ENCODE data around the gene NECAB3.
"Not testable (repeated sequence)": the region's sequence is repeated elsewhere in the genome, so short reads cannot be mapped to it uniquely, and the experiment has no call there.

The NECAB3 gene

GRCh38 chr20:33650111-33650752 is 24.0 kb downstream of the NECAB3 start:
- no peak for DNase-seq (ENCODE audit: low spot score)

DNA sequence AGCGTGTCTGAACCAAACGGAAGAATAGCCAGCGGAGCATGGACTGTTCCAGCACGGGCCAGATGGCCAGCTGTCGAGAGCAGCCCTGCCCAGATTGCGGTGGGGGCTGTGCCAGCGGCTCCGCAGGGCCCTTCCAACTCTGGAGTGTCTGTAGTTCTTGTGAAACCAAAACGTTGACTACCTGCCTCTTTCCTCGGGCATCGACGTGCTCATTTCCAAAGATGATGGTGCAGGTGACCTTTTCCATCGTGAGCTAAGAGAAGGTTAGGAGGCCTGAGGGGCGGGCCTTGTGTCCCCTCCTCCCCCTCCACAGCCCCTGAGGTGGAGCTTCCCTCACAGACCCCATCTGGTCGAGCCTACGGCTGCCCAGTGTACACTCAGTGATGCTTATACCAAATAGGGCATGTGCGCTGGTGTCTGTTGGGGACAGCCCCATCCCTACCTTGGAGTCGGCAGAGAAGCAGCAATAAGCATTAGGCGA is 25.0 kb downstream of the NECAB3 start:
- DNase-seq (ENCODE audit: low spot score) = no peak

DNA sequence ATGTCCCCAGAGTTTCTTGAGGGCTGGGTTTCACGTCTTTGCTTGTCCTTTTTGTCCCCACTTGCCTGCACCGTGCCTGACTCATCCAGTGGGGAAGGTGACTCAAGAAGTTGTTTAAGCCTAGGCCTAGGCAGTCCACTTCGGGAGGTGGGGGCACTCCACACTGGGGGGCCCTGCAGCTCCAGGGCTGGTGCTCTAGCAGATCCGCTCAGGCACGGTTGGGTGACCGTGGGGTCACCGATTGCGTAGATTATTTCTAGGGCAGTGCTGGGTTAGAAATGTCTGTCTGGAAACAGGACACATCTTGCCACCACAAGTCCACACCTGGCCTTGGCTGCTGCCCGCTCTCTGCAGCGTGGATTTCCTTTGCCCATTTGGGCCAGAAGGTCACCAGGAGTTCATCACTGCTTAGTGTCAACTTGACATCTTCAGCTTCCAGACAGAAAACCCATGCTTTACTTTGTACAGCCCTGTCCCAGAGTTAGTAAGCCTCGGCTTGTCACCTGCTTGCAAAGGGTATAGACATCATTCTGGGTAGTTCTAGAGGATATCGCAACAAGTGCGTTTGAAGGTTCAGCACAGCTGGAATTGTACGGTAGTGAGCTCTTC is 25.7 kb downstream of the NECAB3 start:
- no peak for DNase-seq (ENCODE audit: low spot score)

DNA sequence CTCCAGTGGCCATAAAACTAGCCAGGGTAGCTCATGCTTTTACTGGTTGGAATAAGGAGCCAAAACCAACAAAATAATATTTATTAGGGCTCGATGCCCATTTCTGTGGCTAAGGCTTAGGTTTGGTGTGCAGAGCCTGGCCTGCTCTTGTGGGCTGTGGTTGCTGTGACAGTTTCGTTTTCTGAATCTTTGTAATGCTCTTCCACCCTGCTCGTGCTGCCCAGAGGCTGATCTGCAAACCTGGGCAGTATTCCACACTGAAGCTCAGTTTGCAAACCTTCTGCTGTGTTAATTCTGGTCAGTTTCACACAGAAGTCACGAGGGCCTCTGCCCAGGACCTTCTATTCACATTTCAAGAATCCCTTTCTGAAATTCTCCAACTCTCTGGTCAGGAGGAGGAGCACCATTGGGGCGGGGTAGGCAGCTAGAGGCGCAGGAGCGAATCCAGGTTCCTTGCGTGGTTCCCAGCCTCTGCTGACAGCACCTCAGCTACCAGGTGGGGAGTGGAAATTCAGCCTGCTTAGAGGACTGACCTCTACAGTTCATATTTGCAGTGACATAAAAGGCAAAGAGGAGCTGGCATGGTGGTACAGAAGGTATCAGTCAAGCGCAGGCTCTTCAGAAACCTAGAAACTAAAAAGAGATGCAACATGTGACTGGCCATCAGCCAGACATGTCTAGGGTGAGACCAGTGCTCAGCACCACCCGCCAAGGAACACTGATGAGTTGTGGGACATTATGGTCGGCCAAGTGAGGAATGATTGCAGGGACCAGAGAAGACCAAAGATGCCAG is 26.4 kb downstream of the NECAB3 start:
- DNase-seq (ENCODE audit: low spot score) = no peak

GRCh38 chr20:33646959-33647602 is 27.1 kb downstream of the NECAB3 start:
- DNase-seq (ENCODE audit: low spot score) = not testable (repeated sequence)

- no peak for DNase-seq (ENCODE audit: low spot score)
Measured at GRCh38 chr20:33646191-33646590, 28.0 kb downstream of the NECAB3 start.

GRCh38 chr20:33645396-33645795 is 28.8 kb downstream of the NECAB3 start:
- DNase-seq (ENCODE audit: low spot score) = no peak

DNA sequence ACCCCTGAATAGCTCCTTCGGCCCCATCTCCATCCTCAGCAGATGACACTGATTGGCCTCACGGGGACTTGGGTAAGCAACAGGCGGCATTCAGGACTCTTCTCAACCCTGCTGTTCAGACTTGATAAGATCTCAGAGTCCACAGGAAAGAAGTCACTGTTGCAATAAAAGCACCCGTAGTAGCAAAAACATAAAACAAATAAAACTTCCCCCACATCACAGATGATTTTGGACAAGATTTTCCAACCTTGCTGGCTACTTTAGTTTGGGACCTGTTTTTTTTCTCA is 29.2 kb downstream of the NECAB3 start:
- DNase-seq (ENCODE audit: low spot score) = no peak

- no peak for DNase-seq (ENCODE audit: low spot score)
Measured at GRCh38 chr20:33644313-33645071, 29.7 kb downstream of the NECAB3 start.

- no peak for DNase-seq (ENCODE audit: low spot score)
Measured at GRCh38 chr20:33640287-33640686, 33.9 kb downstream of the NECAB3 start.

DNA sequence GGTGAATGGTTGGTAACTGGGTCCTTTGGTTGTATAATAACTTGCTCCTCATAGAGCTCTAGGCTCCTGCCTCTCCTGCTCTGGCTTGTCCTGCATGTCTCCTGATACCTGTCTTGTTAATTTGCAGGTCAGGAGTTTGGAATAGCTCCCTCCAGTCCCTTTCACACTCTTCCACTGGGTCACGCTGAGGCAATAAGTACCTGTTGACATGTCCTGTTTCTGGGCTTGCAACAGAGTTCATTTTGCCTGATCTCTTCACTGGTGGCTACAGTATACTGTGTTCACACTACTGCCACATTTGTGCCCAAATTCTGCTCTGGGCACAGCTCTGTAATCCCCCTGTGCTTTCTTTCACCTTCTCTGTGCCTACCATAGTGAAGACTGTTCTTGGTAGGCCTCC is 37.5 kb downstream of the NECAB3 start:
- DNase-seq (ENCODE audit: low spot score) = no peak

- no peak for DNase-seq (ENCODE audit: low spot score)
Measured at GRCh38 chr20:33635341-33635740, 38.9 kb downstream of the NECAB3 start.

- DNase-seq (ENCODE audit: low spot score) = not testable (repeated sequence)
Measured at GRCh38 chr20:33631910-33632309, 42.3 kb downstream of the NECAB3 start.

- no peak for DNase-seq (ENCODE audit: low spot score)
Measured at GRCh38 chr20:33630507-33630906, 43.7 kb downstream of the NECAB3 start.

DNA sequence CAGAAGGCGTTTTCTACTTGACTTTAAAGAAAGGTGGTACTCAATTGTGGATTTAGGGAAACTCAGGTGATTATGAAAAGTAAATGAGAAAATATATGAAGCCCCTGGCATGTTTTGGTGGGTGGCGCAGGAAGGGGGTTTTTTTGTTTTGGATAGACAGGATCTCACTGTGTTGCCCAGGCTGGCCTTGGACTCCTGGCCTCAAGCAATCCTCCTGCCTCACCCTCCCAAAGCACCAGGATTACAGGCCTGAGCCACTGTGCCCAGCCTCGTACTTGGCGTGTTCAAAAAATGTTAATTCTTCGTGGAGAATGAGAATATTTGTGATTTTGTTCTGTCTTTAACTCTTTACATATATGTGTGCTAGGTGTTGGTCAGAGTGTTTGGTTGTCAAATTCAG is 44.2 kb downstream of the NECAB3 start:
- DNase-seq (ENCODE audit: low spot score) = no peak

DNA sequence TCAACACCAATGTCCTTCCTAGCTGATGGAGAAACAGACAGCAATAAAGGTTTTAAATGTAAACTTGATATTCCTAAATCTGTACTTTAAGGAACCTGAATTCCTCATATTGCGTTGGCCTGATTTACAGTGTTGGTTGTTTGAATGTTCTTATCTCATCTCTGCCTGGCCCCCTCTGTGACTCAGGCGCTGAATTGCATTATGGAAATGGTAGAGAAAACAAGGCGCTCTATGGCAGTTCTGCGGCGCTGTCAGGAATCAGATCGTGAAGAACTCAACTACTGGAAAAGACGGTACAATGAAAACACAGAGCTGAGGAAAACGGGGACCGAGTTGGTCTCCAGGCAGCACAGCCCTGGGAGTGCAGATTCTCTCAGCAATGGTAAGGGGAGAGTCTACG is 44.7 kb downstream of the NECAB3 start:
- DNase-seq (ENCODE audit: low spot score) = no peak

GRCh38 chr20:33627577-33628216 is 46.5 kb downstream of the NECAB3 start:
- no peak for DNase-seq (ENCODE audit: low spot score)

GRCh38 chr20:33626190-33626589 is 48.0 kb downstream of the NECAB3 start:
- no peak for DNase-seq (ENCODE audit: low spot score)

- no peak for DNase-seq (ENCODE audit: low spot score)
Measured at GRCh38 chr20:33624399-33624798, 49.8 kb downstream of the NECAB3 start.

DNA sequence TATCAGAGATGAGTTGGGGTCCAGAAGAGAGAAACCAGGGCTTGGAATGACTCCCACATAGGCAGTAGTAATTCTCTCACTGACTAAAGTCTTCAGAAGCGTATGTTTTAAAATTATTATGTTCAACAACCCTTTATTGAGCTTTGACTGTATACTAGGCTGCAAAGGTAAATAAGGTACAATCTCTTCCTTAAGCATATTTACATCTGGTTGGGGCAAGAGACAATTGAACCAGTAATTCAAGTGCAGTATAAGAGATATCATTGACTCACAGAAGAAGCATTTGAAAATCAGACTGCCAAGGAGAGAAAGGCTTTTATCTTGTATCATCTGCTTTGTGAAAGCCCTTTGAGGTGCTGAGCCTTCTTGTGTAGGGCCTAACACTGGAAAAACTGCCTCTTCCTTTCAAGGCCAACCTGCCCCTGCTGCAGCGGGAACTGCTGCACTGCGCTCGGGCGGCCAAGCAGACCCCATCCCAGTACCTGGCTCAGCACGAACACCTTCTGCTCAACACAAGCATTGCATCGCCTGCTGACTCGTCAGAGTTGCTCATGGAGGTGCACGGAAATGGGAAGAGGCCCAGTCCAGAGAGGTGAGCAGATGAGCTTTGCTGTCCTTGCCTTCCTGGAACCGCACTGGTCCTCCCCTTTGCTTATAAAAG is 51.4 kb downstream of the NECAB3 start:
- no peak for DNase-seq (ENCODE audit: low spot score)
